Left lung (tissue), 10 donors: ENCODE measurements around the gene SLMAP. TPM values are rescaled to one million over a fixed set of nuclear protein-coding genes. Genes with fewer than 3 reads are reported as not detected.

Experiments used
- ATAC-seq: fragments of 200-7000 bp; cut with Tn5 transposase; one replicate; pipeline ENCODE4 v1.9.1; 2020; ENCODE audit warnings: moderate library complexity
- DNase-seq, 4 donors: peaks; one replicate each; pipeline ENCODE4 v3.0.0-alpha.2; 2013 to 2020
- H3K27ac ChIP-seq, 2 donors: fragments of 200-600 bp; sonication (generic) in 1 of 2; one replicate each; pipeline versions ENCODE4 v1.5.0 to v1.8.0; 2020 to 2021
- H3K27me3 ChIP-seq, 2 donors: fragments of 200-600 bp; sonication (generic) in 1 of 2; one replicate each; pipeline versions ENCODE4 v1.5.0 to v1.8.0; 2020 to 2021
- H3K36me3 ChIP-seq, 2 donors: fragments of 200-600 bp; sonication (generic) in 1 of 2; one replicate each; pipeline versions ENCODE4 v1.5.0 to v1.8.0; 2020 to 2021
- H3K4me1 ChIP-seq, 2 donors: fragments of 200-600 bp; one replicate each; pipeline ENCODE4 v1.8.0; 2021
- H3K4me3 ChIP-seq, 2 donors: fragments of 200-600 bp; sonication (generic) in 1 of 2; one replicate each; pipeline versions ENCODE4 v1.5.0 to v1.8.0; 2020 to 2021; ENCODE audit warnings: mild to moderate bottlenecking in 1 of 2
- H3K9me3 ChIP-seq, 2 donors: fragments of 200-600 bp; sonication (generic) in 1 of 2; one replicate each; pipeline versions ENCODE4 v1.5.0 to v1.8.0; 2020 to 2021
- intact Hi-C, 2 donors: fragments of 100-400 bp; cut with DNase I; formaldehyde crosslinking; loops; one replicate each; pipeline versions ENCODE4 v1.11.2 to v1.14.2; 2022
- polyA plus RNA-seq, 6 donors: library from polyadenylated mRNA; unstranded; fragments of 120-200 nt; gene quantifications; one replicate each; pipeline ENCODE4 v1.2.1, GENCODE V29; 2013; ENCODE audit not compliant: insufficient read length in 6 of 6
- total RNA-seq, 2 donors: library from RNA; stranded (reverse); fragmentation: NEBNext Ultra II Directional; extraction: Animal tissue kit (Norgen Biotek cat#: 25700); gene quantifications; one replicate each; pipeline ENCODE4 v1.2.1, GENCODE V29; 2021
- TF ChIP-seq, protein P1 (sequence below), 2 donors: fragments of 200-600 bp; sonication (generic) in 1 of 2; IDR thresholded peaks; one replicate each; pipeline versions ENCODE4 v1.5.0 to v1.8.0; 2021; ENCODE audit warnings: antibody characterized with exemption in 2 of 2
- donor health status: DM: no; HTN: yes; CAD: no.
- donor health status: DM: no; HTN: no; CAD: no.

Gene SLMAP
- total and polyA plus RNA-seq, 8 donors = 43.1 to 65.3 (median 56.3) TPM

DNA sequence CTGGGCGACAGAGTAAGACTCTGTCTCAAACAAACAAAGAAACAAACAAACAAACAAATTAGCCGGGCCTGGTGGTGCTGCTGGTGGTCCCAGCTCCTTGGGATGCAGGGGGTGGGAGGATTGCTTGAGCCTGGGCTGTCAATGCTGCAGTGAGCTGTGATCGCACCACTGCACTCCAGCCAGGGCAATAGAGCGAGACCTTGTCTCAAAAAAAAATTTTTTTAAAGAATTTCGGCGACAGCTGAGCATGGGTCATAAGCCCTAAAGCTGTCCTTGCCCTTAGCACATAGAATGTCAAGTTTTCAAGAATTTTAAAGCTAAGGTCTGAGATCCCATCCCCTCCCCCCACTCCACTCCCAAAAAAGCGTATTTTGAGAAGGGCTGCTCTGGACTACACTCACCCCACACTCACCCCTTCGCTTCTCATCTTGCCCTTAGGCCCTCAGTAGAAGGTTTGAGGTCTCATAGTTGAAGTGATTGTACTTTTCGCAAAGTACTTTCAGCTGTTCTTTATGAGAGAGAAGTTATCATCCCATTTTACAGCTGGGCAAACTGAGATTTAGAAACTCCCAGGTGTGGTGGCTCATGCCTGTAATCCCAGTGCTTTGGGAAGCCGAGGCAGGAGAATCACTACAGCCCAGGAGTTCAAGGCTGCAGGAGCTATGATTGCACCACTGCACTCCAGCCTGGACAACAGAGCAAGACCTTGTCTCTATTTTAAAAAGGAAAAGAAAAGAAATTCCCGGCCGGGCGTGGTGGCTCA lies 217.8 kb downstream of the SLMAP start:
- intact Hi-C loops = no loop called here
- Histone ChIP-seq H3K9me3 (no peaks in the 10 kb centered on the region), H3K4me3 (no peak overlapping the region), H3K4me1 (peaks cover 0 to 31% of the 10 kb centered on the region in 2 donors), H3K27ac (no peak overlapping the region), H3K36me3 (no peaks in the 10 kb centered on the region), H3K27me3 (no peaks in the 10 kb centered on the region)
- DNase-seq (no peak), ATAC-seq (no peak)
- TF ChIP-seq, protein P1, sequence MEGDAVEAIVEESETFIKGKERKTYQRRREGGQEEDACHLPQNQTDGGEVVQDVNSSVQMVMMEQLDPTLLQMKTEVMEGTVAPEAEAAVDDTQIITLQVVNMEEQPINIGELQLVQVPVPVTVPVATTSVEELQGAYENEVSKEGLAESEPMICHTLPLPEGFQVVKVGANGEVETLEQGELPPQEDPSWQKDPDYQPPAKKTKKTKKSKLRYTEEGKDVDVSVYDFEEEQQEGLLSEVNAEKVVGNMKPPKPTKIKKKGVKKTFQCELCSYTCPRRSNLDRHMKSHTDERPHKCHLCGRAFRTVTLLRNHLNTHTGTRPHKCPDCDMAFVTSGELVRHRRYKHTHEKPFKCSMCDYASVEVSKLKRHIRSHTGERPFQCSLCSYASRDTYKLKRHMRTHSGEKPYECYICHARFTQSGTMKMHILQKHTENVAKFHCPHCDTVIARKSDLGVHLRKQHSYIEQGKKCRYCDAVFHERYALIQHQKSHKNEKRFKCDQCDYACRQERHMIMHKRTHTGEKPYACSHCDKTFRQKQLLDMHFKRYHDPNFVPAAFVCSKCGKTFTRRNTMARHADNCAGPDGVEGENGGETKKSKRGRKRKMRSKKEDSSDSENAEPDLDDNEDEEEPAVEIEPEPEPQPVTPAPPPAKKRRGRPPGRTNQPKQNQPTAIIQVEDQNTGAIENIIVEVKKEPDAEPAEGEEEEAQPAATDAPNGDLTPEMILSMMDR (IDR thresholded peaks at IDR 0.05) = no peak

DNA sequence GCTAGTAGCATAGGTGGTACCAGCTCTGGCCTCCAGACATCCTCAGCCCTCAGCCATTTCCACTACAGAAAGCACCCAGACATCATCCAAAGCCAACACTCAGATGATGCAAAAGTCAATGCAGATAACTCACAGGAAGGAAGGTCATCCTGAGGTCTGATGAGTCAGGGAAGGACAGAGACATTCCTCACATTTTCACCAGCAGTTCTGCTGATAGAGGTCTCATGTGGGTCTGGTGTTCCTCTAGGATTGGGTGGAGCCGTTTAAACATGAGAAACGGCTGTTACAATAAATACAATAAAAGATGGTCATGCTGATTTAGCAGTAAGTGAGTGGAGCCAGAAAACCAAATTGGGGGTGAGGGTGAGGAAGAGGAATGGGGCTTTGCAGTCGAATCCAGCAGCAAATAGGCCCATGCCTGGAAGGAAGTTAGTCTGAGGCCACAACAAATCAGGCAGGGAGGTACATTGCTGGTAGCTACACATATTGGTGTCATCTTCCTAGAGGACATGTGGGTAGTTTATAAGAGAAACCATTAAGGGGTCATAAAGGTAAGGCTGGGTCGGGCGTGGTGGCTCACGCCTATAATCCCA lies 218.8 kb downstream of the SLMAP start:
- TF ChIP-seq, protein P1 (IDR thresholded peaks at IDR 0.05) = no peak
- ATAC-seq (peak; percentile 47), DNase-seq (no peak)
- Histone ChIP-seq H3K9me3 (no peaks in the 10 kb centered on the region), H3K36me3 (no peaks in the 10 kb centered on the region), H3K27me3 (no peaks in the 10 kb centered on the region), H3K27ac (peak overlapping the region in 1 of 2 donors; percentile 34), H3K4me1 (peaks cover 0 to 31% of the 10 kb centered on the region in 2 donors), H3K4me3 (no peak overlapping the region)
- intact Hi-C loops = no loop called here

- DNase-seq (no peak), ATAC-seq (peak; percentile 55)
- Histone ChIP-seq H3K4me1 (peaks cover 0 to 41% of the 10 kb centered on the region in 2 donors), H3K36me3 (no peaks in the 10 kb centered on the region), H3K9me3 (no peaks in the 10 kb centered on the region), H3K27me3 (no peaks in the 10 kb centered on the region), H3K27ac (no peak overlapping the region), H3K4me3 (no peak overlapping the region)
- intact Hi-C loops = no loop called here
- TF ChIP-seq, protein P1 (IDR thresholded peaks at IDR 0.05) = no peak
Measured at GRCh38 chr3:57977818-57978235, 221.7 kb downstream of the SLMAP start.

- DNase-seq (no peak), ATAC-seq (peak; percentile 20)
- intact Hi-C loops = no loop called here
- Histone ChIP-seq H3K36me3 (no peaks in the 10 kb centered on the region), H3K4me3 (no peak overlapping the region), H3K27me3 (no peaks in the 10 kb centered on the region), H3K9me3 (no peaks in the 10 kb centered on the region), H3K27ac (no peak overlapping the region), H3K4me1 (peaks cover 0 to 46% of the 10 kb centered on the region in 2 donors)
- TF ChIP-seq, protein P1 (IDR thresholded peaks at IDR 0.05) = no peak
Measured at GRCh38 chr3:57978316-57978715, 222.2 kb downstream of the SLMAP start.

Other genes starting within 250 kb of the SLMAP start
- gene DNAH12, start 212.0 kb upstream of the SLMAP start, total RNA-seq = 1 to 10 TPM in 1 of 2 donors, under 1 TPM in 1; 0.61 to 4.9 TPM
- gene DNAH12, start 212.0 kb upstream of the SLMAP start, polyA plus RNA-seq = 10 to 100 TPM in 1 of 6 donors, 1 to 10 TPM in 5; 1.8 to 10.4 (median 6.4) TPM
- gene PDE12, start 200.0 kb upstream of the SLMAP start, total RNA-seq = 10 to 100 TPM; 23.1 to 24.3 TPM
- 10 to 100 TPM in 5 of 6 donors, 1 to 10 TPM in 1; 9.6 to 13.3 (median 10.7) TPM for gene PDE12, start 200.0 kb upstream of the SLMAP start, polyA plus RNA-seq
- 100 to 1,000 TPM; 228 to 231 TPM for gene ARF4, start 159.0 kb upstream of the SLMAP start, total RNA-seq
- 100 to 1,000 TPM; 200 to 254 (median 214) TPM for gene ARF4, start 159.0 kb upstream of the SLMAP start, polyA plus RNA-seq
- gene DENND6A, start 63.2 kb upstream of the SLMAP start, total RNA-seq = 10 to 100 TPM; 21.8 to 27.0 TPM
- gene DENND6A, start 63.2 kb upstream of the SLMAP start, polyA plus RNA-seq = 10 to 100 TPM; 29.0 to 38.7 (median 31.9) TPM